HG03095 (cell line): Measurements from ENCODE around the gene PCDH12.

ENCODE experiments used
- ATAC-seq: cut with Tn5 transposase; IDR thresholded peaks from one replicate; pipeline ENCODE4 v1.9.1; 2021; ENCODE audit warnings: moderate library complexity; ENCODE audit not compliant: unreplicated experiment

Gene PCDH12

GRCh38 chr5:141910271-141910673 is 47.7 kb downstream of the PCDH12 start:
- no peak for ATAC-seq

GRCh38 chr5:141909212-141909611 is 48.8 kb downstream of the PCDH12 start:
- no peak for ATAC-seq

DNA sequence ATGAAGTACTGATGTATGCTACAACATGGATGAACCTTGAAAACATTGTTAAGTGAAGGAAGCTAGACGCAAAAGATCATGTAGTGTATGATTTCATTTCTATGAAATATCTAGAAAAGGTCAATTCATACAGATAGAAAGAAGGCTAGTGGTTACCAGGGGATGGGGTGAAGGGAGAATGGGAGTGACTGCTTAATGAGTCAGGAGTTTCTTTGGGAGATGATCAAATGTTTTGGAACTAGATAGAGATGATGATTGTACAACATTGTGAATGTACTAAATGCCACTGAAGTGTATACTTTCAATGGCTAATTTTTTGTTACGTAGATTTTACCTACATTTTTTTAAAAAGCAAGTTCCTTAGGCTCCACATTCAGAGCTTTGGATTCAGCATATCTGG is 49.2 kb downstream of the PCDH12 start:
- no peak for ATAC-seq

DNA sequence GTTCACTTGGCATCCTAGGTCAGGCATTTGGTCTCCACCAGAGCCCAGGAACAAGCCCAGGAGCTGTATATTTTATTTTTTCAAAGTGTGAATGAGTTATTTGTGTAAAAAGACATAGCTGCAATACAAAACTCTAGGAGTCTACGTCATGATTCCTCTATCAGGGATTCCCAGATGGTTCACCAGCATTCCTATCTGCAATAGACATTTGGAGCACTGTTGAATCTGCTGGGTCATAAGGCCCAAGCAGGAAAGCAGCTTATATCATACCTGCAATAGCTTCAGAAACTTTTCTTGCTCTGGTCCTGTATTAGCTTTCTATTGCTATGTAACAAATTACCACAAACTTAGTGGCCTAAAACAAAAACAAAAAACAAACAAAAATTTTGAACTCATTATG is 51.0 kb downstream of the PCDH12 start:
- ATAC-seq: no peak

GRCh38 chr5:141906517-141906916 is 51.5 kb downstream of the PCDH12 start:
- ATAC-seq: no peak

DNA sequence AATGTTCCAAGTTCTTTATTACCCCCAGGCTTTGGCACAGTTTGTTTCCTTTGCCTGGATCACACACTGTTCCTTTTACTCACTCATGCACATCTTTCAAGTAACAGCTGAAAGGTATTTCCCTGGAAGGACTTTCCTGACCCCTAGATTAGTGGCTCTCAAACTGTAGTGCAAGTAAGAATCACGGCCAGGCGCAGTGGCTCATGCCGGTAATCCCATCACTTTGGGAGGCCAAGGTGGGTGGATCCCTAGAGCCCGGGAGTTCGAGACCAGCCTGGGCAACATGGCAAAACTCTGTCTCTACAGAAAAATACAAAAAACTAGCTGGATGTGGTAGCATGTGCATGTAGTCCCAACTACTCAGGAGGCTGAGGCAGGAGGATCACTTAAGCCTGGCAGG is 53.5 kb downstream of the PCDH12 start:
- ATAC-seq: no peak

DNA sequence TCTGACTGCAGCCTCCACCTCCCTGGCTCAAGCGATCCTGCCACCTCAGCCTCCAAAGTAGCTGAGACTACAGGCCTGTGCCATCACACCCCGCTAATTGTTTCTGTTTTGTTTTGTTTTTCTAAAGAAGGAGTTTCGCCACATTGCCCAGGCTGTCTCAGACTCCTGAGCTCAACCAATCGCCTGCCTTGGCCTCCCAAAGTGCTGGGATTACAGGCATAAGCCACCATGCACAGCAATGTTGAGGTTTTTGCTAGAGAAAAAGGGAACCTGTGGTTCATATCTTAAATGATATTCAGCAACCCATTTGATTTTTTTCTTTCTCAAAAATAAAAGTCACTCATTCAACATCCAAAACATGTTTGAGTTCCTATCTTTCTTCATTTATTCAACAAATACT is 54.7 kb downstream of the PCDH12 start:
- no peak for ATAC-seq

GRCh38 chr5:141902015-141902814 is 55.8 kb downstream of the PCDH12 start:
- ATAC-seq: no peak

DNA sequence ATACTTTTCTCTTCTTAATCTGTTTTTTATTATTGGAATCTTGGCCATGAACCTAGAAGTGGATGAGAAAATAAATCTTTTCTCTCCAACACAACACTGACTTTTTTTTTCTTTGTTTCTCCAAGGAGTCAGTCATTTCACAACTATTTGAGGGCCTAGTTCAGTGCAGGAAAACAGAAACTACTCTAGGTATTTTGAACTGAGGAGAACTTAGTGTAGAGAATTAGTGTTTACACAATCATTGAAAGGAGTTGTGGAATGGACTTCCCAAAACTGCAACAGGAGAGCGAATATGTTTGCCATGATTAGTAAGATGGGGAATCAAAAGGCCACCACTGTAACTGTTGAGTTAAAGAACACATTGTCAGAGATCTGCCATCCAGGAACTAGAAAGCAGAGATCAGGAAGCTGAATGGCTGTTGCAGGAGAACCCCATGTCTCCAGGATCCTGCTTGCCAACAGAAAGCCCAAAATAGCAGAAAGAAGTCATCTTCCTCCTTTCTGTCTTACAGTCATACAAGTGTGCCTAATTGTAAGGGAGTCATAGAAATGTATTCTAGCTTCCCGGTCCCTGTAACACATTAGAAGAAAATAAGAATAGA is 59.5 kb downstream of the PCDH12 start:
- ATAC-seq: no peak

- no peak for ATAC-seq
These were observed 60.6 kb downstream of the PCDH12 start for GRCh38 chr5:141897425-141897824.
